Hair follicular keratinocyte (primary cell): ENCODE measurements around the gene POLR2J. TPM values are rescaled to one million over a fixed set of nuclear protein-coding genes. Genes with fewer than 3 reads are reported as not detected.

ENCODE experiments used
- total RNA-seq: library from RNA; depleted of rRNA; stranded (reverse); fragments of >200 nt; gene quantifications from 2 replicates; pipeline ENCODE4 v1.2.3, GENCODE V29; 2015

Gene POLR2J
- total RNA-seq: 30.1 and 44.4 TPM in 2 replicates

GRCh38 chr7:102478314-102479208 is at the start of gene POLR2J:
Gene POLR2J (minus strand): TSS chr7:102478922. CDS start chr7:102478860, 62 bp downstream.

GRCh38 chr7:102517550-102518147 is 38.9 kb upstream of the POLR2J start, which contains the start of gene RASA4B:
Gene RASA4B (minus strand): TSS chr7:102517777. CDS start chr7:102517710, 67 bp downstream.

GRCh38 chr7:102464577-102465280 is 14.0 kb downstream of the POLR2J start, which contains the start of the genes ALKBH4 and LRWD1:
Gene ALKBH4 (minus strand): TSS chr7:102464863. CDS start chr7:102464836, 27 bp downstream.
Gene LRWD1 (plus strand): TSS chr7:102464984. CDS start chr7:102465081, 97 bp downstream.

GRCh38 chr7:102433219-102434038 is 45.3 kb downstream of the POLR2J start, which contains the start of gene ORAI2:
Gene ORAI2 (plus strand): TSS chr7:102433575. CDS start chr7:102438957, 5,382 bp downstream.

Other genes starting within 250 kb of the POLR2J start
- gene SH2B2, start 192.1 kb downstream of the POLR2J start, total RNA-seq: 5.5 and 6.4 TPM in 2 replicates
- gene SPDYE6, start 122.5 kb downstream of the POLR2J start, total RNA-seq: not detected in 2 replicates
- 11.6 and 12.1 TPM in 2 replicates for gene PRKRIP1, start 82.6 kb downstream of the POLR2J start, total RNA-seq
- 2.7 and 10.8 TPM in 2 replicates for gene ORAI2, start 45.3 kb downstream of the POLR2J start, total RNA-seq
- 11.8 and 23.9 TPM in 2 replicates for gene ALKBH4, start 14.1 kb downstream of the POLR2J start, total RNA-seq
- gene LRWD1, start 13.9 kb downstream of the POLR2J start, total RNA-seq: 12.5 and 17.1 TPM in 2 replicates
- 0.27 and 0.62 TPM in 2 replicates for gene RASA4B, start 38.9 kb upstream of the POLR2J start, total RNA-seq
- gene UPK3BL2, start 64.8 kb upstream of the POLR2J start, total RNA-seq: 2.3 and 2.7 TPM in 2 replicates
- not detected in 2 replicates for gene SPDYE2, start 72.3 kb upstream of the POLR2J start, total RNA-seq
- gene POLR2J3, start 93.7 kb upstream of the POLR2J start, total RNA-seq: 7.2 and 25.5 TPM in 2 replicates
- gene RASA4, start 137.8 kb upstream of the POLR2J start, total RNA-seq: 1.4 and 3.4 TPM in 2 replicates
- 6.0 and 7.7 TPM in 2 replicates for gene UPK3BL1, start 163.9 kb upstream of the POLR2J start, total RNA-seq
- gene SPDYE2B, start 171.4 kb upstream of the POLR2J start, total RNA-seq: not detected in 2 replicates
- 1.2 and 2.3 TPM in 2 replicates for gene POLR2J2, start 192.7 kb upstream of the POLR2J start, total RNA-seq